GM12891 (cell line): ENCODE results near the gene ZMYND11. TPM values are rescaled to one million over a fixed set of nuclear protein-coding genes. Genes with fewer than 3 reads are reported as not detected.

Experiments used
- DNase-seq: peaks from one replicate; pipeline ENCODE4 v3.0.0; 2011; ENCODE audit warnings: low spot score; ENCODE audit not compliant: insufficient read length
- FAIRE-seq: peaks from 2 replicates; lab custom pipeline; 2011; peaks lifted over from hg19 to GRCh38; lab: Jason Lieb, UNC
- PAX5 ChIP-seq: IDR thresholded peaks from 2 replicates; pipeline ENCODE4 v1.6.1; 2011; ENCODE audit warnings: low read length, moderate library complexity, mild to moderate bottlenecking; ENCODE audit not compliant: insufficient read depth, severe bottlenecking
- POLR2A ChIP-seq: IDR thresholded peaks from 2 replicates; pipeline ENCODE4 v1.6.1; 2011; ENCODE audit warnings: low read depth, low read length, control low read depth
- POLR2AphosphoS5 ChIP-seq: IDR thresholded peaks from 2 replicates; pipeline ENCODE4 v1.6.1; 2011; ENCODE audit warnings: low read depth, low read length, control low read depth
- POU2F2 ChIP-seq: IDR thresholded peaks from 2 replicates; pipeline ENCODE4 v1.6.1; 2011; ENCODE audit warnings: low read depth, mild to moderate bottlenecking, control low read depth, low read length, moderate library complexity
- SPI1 ChIP-seq: IDR thresholded peaks from 2 replicates; pipeline ENCODE4 v1.6.1; 2011; ENCODE audit warnings: low read depth, low read length, control low read depth
- TAF1 ChIP-seq: IDR thresholded peaks from 2 replicates; pipeline ENCODE4 v1.6.1; 2011; ENCODE audit warnings: low read depth, low read length, control low read depth
- polyA plus RNA-seq: library from polyadenylated mRNA; unstranded; fragments of >200 nt; gene quantifications from one replicate; pipeline ENCODE4 v1.2.1, GENCODE V29; 2012; ENCODE audit warnings: low read depth, missing spikeins, inconsistent platforms; ENCODE audit not compliant: missing spikeins

Gene ZMYND11
- 5.9 TPM for polyA plus RNA-seq

GRCh38 chr10:135132-135600 lies at the start of gene ZMYND11:
Gene ZMYND11, plus strand, starts transcription at chr10:135455. Its CDS starts 44,558 bp downstream, at chr10:180013.
- FAIRE-seq (peak; percentile 55), DNase-seq (peak; percentile 68)
- TF ChIP-seq POLR2A (no peak), POU2F2 (no peak), PAX5 (no peak), POLR2AphosphoS5 (no peak)

DNA sequence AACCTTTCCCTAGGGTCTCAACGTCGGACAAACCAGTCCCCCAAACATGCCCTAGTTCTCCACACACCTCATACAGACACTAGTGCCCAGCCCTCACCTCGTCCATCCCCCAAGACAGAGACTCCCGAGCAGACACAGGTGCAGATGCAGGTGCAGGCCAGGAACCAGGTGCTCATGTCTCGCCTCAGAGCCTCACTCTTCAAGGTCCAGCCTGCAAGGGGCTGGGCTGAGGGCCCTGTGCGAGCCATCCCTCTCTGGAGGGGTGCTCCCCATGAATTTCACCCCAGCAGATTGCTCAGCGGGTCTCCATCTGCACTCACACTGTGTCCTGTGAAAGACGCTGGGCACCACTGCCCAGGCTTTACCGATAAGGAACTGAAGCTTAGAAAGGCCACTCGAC lies 49.2 kb upstream of the ZMYND11 start:
- no peak for FAIRE-seq
- DNase-seq, result no peak

GRCh38 chr10:87177-88080 lies 47.8 kb upstream of the ZMYND11 start:
- TF ChIP-seq POLR2A, result no peak
- TF ChIP-seq POU2F2, result no peak
- TF ChIP-seq POLR2AphosphoS5, result no peak
- no peak for TF ChIP-seq PAX5
- TF ChIP-seq TAF1, result no peak
- TF ChIP-seq SPI1, result no peak
- FAIRE-seq (no peak), DNase-seq (no peak)

More for the DNA sequence above, 49.2 kb upstream of the ZMYND11 start:
- TF ChIP-seq POLR2A (no peak), PAX5 (no peak), TAF1 (no peak), POU2F2 (no peak), POLR2AphosphoS5 (no peak), SPI1 (no peak)

- DNase-seq (no peak), FAIRE-seq (no peak)
- TF ChIP-seq TAF1 (no peak), POLR2A (no peak), POLR2AphosphoS5 (no peak), PAX5 (no peak), POU2F2 (no peak), SPI1 (no peak)
Measured at GRCh38 chr10:88253-88652, 47.0 kb upstream of the ZMYND11 start.

DNA sequence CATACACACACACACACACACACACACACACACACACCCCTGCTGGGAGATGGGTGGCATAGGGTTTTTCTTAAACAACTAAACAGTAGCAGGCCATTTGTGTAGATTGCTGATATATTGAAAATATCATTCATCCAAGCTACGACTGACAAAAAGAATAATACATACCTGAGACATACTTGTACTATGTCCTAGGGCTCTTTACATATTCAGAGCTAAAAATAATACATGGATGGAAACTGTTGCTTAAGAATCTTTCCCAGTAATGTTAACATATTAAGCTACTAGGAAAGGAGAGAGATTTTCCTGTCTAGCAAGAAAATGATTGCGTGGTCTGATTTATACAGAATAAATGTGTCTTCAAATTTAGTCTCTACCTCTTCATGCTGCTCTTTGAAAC lies 46.0 kb upstream of the ZMYND11 start:
- TF ChIP-seq POLR2AphosphoS5 (no peak), TAF1 (no peak), POU2F2 (no peak), POLR2A (no peak), PAX5 (no peak), SPI1 (no peak)
- FAIRE-seq, result no peak

GRCh38 chr10:90161-90560 lies 45.1 kb upstream of the ZMYND11 start:
- TF ChIP-seq POLR2AphosphoS5 (no peak), POLR2A (no peak), POU2F2 (no peak), TAF1 (no peak), PAX5 (no peak), SPI1 (no peak)
- DNase-seq (no peak), FAIRE-seq (no peak)

More for the DNA sequence above, 46.0 kb upstream of the ZMYND11 start:
- no peak for DNase-seq

DNA sequence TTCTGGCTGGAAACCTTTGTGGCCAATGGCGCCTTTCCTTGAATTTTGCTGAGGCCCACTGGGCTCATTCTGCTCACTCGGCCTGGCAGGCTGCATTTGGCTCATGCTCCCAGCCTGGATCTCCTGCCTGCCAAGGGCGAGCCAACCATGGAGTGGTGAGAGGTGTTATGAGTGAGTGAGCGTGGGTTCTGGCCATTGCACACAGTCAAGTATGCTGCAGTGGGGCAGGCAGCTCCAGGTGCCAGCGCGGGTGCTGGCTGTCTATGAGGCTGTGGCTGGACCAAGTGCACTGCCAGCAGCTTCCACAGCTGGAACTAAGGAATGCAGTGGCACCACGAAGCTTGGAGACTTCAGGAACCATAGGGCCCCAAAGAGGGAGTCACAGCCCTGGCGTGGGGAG lies 43.9 kb upstream of the ZMYND11 start:
- FAIRE-seq, result no peak
- DNase-seq, result no peak

DNA sequence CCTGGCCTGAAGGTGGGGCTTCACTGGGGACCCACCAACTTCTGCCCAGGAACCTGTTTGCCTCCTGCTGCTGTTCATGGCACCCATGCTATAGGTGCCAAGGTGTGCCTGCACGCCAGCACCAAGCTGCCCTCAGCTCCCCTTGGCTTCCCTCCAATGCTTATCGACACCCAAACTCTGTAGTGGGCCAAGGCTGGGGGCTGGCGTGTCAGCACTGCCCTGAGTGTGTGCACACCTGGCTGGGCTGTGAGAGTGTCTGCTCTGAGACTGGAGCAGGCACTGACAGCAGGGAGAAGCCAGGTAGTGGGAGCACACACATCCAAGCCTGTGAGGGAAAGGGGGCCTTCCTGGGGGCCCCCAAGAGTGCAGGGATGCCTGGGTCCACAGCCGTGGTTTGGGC lies 43.1 kb upstream of the ZMYND11 start:
- no peak for DNase-seq
- TF ChIP-seq TAF1 (no peak), POLR2AphosphoS5 (no peak), POLR2A (no peak), POU2F2 (no peak), PAX5 (no peak), SPI1 (no peak)
- FAIRE-seq, result no peak

More for the DNA sequence above, 43.9 kb upstream of the ZMYND11 start:
- TF ChIP-seq POLR2AphosphoS5 (no peak), SPI1 (no peak), PAX5 (no peak), POLR2A (no peak), POU2F2 (no peak), TAF1 (no peak)

DNA sequence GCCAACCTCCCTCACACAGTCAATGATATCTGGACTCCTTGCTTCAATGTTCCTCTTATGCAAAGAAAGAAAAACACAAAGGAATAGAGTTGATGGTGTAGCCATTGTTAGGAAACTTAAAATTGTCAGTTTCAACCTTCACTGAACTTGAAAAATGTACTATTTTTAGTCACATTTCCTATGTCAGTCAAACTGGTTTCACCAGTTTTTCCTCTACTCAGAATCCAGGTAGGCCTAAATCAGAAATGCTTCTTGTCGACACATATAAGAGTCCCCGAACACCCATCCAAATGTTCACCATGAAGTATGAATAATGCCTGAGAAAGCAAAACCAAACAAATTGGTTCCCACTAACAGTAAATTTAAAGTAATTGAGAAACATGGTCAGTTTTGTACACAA lies 42.4 kb upstream of the ZMYND11 start:
- no peak for TF ChIP-seq TAF1
- TF ChIP-seq PAX5, result no peak
- TF ChIP-seq POU2F2, result no peak
- no peak for TF ChIP-seq POLR2AphosphoS5
- TF ChIP-seq SPI1, result no peak
- TF ChIP-seq POLR2A, result no peak
- no peak for DNase-seq
- FAIRE-seq, result no peak
